Stimulated activated CD4-positive, alpha-beta T cell treated with anti-CD3 and anti-CD28 coated beads, Interleukin-2, amount 100 ng/mL, for 48 hours (primary cell): ENCODE data around the gene TP73.

Experiments used
- DNase-seq, 2 donors: peaks; one replicate each; pipeline ENCODE4 v3.0.0-alpha.2; 2020

TP73 gene

DNA sequence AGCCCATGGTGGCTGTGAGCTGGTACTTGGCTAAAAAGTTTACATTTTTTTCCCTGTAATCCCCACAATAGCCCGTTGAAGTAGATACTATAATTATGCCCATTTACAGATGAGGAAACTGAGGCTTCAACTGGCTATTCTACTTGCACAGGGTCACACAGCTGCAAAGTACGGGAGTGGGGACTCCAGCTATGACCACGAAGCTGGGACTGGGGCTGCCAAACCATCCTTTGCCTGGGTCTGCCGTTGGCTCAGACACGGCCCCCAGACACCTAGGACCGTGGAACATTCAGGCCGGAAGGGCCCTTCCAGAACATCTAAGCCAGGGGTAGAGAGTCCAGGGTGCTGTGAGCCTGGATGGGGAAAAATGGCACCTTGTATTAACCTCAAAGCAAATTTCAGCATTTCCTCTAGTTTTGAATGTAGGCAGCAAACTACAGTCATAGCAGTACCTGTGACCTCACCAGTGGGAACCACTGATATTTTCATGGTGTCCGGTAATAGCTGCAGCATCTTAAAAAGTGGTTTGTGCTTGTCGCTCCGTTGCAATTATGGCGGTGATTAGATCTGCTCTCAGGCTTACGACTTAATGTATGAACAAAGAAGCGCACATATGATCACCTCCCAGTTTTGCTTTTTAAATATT, 4.3 kb downstream of the TP73 start:
- no peak for DNase-seq

DNA sequence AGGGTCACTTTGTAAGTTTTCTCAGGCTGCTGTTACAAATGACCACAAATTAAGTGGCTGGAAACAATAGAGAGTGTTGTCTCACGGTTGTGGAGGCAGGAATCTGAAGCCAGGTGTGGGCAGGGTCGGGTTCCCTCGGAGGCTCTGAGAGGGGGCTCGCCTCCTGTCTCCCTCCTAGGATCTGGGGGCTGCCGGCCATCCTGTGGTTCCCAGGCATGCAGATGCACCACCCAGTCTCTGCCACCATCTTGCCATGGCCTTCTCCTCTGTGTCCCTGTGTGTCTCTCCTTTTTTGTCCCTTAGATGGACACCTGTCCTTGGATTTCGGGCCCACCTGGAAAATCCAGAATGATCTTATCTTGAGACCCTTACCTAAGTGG, 4.8 kb downstream of the TP73 start:
- no peak for DNase-seq

DNA sequence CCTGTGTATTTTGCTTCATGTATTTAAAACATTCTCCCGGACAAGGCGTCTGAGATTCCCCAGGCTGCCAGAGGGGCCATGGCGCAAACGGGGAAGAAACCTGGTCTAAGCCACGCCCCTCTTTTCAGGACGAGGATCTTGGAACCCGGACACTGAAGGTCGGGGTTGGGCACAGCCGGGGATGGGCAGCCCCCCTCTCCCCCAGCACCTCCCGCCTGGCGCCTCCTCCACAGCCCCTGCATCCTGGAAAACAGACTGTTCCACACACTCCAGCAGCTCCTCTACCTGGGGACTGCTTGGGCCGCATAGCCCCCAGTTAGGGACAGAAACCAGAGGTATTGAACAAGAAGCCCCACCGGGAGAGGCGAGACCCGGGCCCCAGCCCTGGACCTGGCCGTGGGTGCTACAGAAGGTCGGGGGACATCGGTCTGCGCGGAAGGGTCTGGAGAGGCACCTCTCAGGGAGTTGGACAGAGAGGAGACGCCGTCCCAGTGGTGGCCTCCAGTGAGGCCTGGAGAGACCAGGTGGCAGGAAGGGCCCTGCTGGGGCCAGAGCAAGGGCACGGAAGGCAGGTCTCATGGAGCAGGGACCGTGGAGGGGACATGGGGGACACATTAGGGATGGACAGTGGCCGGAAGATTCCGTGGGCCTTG, 5.4 kb downstream of the TP73 start:
- no peak for DNase-seq

DNA sequence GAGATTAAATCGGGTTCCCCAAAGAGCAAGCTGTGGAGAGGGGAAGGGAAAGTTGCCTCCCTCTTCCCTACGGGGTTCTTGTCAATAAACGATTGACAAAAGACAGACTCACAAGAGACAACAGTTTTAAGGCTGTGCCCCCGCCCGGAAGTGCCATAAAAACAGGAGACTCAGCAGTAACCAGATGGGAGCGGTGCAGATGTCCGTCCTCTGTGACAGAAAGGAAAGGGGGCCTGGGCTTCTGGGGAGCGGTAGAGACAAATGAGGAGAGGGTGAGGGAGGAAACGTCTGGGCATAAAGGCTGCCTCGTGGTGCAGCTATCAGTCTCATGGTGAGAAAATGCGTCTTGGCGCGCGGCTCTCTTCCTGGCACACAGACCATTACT, 5.9 kb downstream of the TP73 start:
- no peak for DNase-seq

DNA sequence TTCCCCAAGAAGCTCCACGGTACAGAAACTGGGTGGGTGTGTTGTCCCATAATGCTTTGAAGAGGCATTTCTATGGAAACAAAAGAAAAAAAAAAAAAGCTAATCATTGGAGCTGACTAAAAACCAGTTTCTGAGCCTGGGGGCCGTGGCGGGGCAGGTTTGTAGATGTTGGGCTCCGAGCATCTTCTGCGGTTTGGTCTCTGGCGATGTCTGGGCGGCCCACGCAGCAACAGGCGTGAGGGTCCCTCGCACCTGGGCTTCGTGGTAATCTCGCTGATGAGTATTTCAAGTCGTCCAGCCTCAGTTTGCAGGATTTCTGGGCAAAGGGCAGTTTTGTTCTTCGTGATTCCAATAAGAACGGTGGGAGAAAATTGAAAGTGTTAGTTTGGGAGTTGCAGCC, 6.8 kb downstream of the TP73 start:
- DNase-seq, result no peak

DNA sequence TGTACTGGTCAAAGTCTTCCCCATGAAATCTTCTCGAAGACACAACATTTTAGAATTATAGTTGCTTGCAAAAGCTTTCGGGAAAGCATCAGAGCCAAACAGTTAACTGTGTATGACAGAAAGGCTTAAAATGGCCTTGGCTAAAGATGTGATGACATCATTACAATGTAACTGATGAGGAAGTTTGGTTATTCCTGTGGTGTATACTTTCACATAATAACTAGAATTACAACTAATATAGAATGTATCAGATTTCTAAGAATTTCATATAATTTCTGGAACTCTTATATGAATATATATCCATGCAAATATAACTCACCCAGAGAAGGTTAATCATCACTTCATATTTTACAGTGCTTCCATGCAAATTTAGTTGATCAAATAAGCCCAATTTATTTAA, 8.4 kb downstream of the TP73 start:
- no peak for DNase-seq

DNA sequence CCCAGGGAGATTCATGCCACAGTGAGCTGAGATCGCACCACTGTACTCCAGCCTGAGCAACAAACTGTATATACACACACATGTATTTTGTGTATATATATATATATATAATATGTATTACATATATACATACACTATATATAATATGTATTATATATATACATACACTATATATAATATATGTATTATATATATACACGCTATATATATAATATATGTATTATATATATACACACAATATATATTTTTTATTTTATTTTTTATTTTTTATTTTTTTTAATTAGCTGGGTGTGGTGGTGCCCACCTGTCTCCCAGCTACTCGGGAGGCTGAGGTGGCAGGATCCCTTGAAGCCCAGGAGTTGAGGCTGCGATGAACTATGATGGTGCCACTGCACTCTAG, 9.3 kb downstream of the TP73 start:
- no peak for DNase-seq

DNA sequence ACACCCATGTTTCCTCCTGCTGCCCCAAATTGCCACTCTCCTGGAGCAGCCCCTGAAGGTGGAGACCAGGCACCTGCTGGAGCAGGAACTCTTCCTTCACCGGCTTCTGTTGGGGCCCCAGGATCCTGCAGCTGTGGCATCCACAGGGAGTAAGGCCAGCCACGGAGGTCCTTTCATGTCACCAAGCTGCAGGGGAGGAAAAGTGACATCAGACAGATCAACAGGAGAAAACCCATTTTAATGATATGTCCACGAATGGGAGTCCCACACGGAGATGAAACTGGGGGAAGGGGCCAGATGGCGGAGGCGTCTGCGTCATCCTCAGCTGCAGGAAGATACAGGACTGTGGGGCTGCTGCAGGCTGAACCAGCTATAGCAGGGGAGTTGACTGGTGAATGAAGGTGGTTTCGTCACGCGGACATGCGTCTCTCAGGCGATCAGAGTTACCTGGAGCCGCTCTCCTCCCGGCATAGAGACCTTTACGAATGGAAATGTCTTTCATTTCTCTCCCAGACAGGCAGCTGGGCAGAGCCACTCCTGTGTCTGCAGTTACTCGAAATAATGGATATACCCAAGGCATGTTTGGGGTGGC, 9.9 kb downstream of the TP73 start:
- DNase-seq, result no peak

DNA sequence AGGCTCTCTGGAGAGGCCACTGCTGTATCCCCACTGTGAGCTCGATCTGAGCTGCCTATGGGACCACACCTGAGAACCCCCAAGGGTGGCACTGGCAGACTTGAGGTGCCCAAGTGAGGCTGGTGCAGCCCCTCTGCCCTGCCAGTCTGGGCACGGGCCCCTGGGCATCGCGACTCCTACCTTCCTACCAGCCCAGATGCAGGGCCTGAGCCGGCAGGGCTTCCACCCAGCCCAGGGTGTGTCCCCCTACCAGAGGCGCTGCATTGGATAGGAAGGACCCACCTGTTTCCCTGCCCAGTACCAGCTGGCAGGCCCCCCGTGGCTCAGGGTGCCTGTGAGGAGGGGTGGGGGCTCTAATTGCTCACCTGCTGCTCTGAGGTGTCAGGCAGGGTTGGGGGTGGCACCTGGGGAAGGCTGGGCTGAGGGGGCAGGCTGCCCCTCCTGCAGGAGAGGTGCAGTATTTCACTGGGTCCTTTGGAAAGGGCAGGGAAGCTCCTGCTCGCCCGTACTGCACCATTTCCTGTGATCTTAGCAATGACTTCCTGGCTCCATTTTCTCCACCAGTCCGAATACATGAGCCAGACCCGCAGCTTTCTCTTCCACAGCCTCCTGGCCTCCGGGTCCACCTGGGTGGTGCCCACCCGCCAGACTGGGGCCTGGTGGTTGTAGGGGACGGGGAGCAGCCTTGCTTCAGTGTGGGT, 11.8 kb downstream of the TP73 start:
- DNase-seq, result no peak

DNA sequence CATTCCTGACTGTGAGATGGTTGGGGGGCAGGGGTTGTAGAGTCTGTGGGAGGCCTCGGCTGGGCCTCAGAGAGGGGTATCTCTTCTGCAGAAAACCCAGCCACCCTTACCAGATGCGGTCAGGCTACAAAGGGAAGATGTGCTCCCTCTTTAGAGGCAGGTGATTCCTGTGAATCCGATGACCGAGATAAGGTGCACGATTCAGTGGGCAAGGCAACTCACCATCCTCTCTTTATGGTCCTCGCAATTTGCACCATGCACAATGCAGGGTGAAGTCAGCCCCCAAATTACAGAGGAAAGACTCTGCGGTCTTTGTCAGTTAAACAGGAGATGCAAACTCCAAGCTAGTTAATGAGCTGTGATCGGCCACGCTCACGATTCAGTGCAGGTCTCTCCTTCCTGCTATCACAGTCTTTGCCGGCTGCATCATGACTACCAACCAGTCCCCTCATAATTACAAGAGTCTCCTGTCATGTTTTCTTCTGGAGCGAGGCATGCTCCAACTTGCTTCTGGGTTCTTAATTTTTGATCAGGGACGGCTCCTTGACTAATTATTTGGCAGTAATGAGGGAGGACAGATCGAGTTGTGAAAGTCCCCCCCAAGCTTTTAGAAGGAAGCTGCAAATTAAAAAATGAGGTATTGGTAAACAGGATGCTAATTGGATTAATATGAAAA, 12.5 kb downstream of the TP73 start:
- no peak for DNase-seq

DNA sequence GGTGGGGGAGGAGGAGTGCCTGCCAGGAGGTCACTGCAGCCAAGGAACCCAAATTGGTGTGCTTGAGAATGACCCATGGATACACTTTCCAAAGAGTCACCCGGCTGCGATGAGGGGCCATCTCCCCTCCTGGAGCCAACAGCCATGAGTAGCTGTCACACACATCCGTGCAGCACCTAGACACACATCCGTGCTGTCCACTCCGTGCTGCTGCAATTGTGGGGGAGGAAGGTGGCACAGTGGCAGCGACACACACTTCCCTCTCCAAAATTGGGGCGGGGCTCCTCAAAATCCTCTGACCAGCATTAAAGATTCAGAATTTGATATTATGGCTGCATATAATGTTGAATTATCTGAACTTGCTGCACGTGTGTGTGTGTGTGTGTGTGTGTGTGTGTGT, 15.8 kb downstream of the TP73 start:
- no peak for DNase-seq

DNA sequence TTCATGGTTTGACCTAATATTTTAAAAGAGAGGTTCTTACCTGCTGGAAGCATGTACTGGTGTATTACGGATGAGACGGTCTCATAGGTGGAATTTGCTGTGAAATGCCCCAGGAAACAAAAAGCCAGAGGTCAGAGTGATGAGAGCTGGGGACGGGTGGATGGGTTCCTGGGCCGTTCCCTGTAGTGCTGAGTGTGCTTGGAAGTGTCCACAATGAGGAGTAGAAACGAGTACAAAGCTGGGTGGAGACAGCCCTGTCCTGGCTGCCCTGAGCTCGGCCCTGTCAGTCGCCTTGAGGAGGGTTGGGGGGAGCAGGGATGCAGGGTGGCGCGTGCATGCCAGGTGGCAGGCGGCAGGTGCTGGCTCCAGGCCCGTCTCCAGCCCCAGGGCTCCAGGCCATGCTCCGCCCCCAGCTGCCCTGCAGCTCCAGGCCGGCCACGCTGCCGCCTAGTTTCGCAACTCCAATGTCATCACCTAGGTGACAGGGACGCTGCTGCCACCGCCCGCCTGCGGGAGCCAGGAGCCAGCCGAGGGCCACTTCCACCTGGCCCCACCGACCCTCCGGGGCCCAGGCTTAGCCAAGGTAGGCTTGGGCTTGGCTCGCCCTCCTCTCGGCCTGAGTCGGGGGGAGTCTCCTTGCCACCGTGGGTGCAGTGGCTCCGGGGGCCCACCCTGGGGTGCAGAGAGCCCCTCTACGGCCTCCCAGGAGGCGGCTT, 16.4 kb downstream of the TP73 start:
- DNase-seq, result no peak

DNA sequence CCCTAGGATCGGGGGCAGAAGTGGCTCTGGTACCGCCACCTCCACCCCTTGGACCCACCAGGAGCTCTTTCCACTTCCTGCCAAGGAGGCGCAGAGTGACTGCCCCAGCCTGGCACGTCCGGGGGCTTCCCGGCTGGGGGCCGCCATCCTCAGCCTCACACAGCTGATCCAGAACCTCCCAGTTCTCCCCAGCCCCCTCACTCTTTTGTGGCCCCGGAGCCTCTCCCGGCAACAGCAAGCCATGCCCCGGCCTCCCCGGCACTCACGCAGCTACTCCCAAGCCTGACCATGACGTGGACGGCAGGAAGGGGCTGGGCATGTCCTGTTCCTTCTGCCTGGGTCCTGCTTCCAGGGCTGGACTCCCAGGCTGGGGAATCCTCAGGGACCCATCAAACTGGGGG, 17.1 kb downstream of the TP73 start:
- DNase-seq, result no peak

DNA sequence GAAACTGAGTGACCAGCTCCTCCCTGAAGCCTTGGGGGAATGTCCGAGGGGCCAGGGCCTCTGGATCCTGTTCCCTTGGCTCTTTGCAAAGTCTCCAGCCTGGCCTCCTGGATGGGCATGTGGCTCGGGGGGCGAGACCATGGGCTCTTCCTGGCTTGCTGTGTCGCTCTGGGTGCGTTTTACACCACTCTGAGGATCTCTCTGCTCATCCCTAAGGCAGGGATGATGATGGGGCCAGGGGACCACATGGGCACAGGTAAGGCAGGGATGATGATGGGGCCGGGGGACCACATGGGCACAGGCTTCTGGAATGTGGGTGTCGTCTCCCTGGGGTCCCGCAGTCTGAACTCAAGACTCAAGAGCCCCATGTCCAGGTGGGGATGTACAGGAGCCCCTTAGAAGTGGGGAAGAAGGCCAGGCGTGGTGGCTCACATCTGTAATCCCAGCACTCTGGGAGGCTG, 17.7 kb downstream of the TP73 start:
- no peak for DNase-seq

DNA sequence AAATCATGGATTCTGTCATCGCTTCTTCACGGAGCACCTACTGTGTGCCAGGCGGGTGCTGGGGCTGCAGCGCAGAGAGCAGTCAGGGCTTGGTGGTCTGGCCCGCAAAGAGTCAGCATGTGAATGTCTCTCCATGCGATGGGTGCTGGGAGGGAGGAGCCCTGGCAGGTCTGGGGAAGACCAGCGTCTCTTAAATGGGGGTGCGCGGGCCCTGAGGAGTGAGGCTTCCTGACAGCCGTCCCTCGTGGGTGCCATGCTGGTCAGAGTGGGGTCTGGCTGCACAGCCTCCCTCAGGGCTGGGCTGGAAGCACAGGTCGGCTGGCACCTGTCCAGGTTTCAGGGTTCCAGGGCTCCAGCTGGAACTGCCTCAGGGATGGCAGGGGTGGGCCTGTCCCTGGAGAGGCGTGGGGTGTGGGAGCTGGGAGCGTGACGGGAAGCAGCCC, 18.5 kb downstream of the TP73 start:
- DNase-seq, result no peak

DNA sequence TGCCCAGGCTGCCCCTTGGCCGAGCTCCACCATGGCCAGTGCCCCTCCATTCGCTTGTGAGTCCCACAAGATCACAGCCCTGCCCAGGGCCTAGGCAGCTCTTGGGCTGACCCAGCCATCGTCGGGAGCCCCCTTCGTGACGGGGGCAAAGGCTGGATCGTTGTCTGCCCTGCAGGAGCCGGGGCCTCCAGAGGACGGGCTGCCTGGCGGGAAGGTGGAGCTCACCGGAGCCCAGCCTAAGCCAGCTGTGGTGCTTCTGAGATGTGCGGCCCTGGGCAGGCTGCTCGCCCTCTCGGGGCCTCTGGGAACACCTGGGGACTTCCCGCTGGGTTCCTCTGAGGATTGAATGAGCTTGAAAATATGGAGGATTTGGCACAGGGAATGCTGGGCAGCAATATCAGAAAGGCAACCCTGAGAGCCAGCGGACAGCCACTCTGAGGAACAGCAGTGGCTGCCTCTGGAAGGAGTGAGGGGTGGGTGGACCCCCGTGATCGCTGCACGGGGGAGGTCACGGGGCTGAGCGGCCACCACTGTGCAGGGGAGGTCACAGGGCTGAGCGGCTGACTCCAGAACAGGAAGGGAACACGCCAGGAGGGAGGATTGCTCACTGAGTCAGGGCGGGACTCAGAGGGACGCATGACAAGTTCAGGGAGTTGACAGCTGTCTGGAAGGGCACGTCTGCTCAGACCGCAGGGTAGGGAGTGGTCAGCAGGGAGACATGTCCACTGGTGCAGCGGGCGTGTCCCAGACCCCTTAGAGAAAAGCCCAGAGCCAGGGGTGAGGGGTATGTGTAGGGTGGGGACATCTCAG, 19.3 kb downstream of the TP73 start:
- no peak for DNase-seq

DNA sequence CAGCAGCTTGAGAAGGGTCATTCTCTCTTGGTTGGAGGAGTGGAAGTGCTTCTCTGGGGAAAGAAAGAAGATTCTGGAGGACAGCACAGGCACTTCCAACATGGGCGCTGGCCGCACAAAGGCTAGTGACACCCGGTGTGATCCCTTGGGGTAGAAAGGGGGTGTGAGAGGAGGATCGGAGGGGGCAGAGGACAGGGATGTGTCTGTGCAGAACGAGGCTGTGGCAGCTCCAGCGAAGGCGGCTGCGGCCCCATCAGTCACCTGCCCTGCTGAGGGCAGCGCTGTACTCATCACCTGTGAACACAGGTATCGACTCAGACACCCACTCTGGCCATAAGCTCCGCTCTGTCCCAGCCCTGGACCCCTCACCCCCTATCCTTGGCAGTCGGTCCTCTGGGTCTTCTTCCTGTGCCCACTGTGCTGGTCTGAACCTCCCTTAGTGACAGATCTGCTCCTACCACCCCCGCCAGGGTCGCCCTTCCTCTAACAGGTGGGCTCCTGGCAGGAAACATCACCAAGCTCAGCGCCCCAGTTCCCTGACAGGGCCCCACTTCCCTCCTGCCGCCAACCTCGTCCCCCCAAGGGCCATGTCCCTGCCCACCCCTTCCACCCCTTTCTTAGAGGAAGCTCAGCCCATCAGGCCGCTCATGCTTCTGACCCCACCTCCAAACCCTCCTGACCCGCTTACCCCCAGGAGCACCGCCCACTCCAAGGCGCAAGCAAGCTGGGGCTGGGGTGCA, 20.1 kb downstream of the TP73 start:
- no peak for DNase-seq

DNA sequence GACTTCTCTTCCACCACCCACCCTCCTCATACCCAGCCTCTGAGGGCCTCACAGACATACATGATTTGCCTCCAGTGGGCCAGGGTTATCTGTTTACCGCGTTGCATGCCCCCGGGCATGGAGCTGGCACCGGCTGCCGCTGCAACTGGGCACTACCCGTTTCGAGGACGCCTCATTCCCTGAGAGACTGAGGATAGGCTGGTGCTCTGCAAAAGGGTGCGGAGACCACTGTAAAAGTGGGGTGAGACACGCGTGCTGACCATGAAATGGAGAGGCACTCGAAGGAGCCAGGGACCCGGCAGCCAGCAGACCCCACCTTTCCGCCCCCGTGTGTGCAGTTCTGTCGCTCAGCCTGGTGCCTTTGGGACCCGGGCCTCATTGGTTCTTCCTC, 20.6 kb downstream of the TP73 start:
- no peak for DNase-seq

DNA sequence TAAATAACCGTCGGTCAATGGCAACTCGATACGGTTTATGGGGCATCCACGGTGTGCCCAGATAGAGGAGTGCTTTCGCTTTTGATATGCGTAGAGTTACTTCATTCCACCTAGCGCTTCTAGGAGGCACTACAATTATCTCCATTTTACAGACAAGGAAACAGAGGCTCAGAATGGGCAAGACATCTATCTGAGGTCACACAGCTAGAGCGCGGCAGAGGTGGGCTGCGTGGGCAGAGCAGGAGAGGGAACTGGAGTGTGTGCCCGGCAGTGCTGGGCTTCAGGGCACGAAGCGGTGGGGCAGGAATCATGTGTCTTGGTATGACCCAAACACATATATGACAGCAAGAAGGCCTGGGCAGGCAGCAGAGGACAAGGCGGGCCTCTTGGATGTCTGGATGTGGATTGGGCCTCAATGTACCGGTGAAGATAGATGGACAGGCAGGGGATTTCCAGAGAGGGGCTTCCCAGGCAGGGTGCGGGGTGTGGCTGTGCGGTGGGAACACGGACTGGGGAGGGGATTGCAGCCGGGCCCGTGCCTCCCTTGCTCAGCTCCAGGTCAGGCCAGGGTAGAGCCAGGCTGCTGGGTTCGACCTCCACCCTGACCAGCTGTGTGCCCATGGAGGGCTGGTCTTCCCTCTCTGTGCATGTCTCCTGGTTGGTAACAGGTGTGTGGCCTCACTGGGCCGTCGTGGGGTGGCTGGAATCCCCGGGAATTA, 21.2 kb downstream of the TP73 start:
- DNase-seq, result no peak
